ENCODE data around the gene NPHP4.

DNA sequence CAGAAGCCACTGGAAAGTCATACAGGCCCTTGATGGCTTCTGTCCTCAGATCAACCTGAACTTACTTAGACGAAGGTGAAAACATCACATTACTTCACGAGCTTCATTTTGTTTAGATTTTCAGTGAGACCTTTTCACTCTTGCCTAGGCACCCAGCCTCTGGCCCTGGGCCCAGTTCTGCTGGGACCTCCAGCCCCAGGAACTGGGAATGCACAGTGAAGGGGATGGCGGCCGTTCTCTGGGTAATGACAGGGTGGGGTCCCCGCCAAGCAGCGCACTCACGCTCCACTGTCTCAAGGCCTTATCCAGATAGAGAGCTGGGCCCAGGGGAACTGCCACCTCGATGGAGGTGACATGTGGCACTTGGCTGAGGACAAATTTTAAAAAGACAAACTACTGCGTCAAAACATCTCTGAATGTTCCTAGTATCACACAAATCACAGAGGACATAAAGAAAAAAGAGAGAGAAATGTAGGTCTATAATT lies 54.8 kb downstream of the NPHP4 start:
- TF ChIP-seq, protein P1, sequence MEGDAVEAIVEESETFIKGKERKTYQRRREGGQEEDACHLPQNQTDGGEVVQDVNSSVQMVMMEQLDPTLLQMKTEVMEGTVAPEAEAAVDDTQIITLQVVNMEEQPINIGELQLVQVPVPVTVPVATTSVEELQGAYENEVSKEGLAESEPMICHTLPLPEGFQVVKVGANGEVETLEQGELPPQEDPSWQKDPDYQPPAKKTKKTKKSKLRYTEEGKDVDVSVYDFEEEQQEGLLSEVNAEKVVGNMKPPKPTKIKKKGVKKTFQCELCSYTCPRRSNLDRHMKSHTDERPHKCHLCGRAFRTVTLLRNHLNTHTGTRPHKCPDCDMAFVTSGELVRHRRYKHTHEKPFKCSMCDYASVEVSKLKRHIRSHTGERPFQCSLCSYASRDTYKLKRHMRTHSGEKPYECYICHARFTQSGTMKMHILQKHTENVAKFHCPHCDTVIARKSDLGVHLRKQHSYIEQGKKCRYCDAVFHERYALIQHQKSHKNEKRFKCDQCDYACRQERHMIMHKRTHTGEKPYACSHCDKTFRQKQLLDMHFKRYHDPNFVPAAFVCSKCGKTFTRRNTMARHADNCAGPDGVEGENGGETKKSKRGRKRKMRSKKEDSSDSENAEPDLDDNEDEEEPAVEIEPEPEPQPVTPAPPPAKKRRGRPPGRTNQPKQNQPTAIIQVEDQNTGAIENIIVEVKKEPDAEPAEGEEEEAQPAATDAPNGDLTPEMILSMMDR (IDR thresholded peaks at IDR 0.05) = no peak
- TF ChIP-seq HEYL (CRISPR knock-in tag; IDR thresholded peaks at IDR 0.05) = no peak
- TF ChIP-seq MAZ (IDR thresholded peaks at IDR 0.05; ENCODE audit: borderline replicate concordance, low read depth, low read length) = no peak
